Inflammatory macrophage (primary cell): ENCODE data around the gene UBE2M.
"Not testable (repeated sequence)": the region's sequence is repeated elsewhere in the genome, so short reads cannot be mapped to it uniquely, and the experiment has no call there.

Experiments
- DNase-seq, 2 donors: peaks; one replicate each; pipeline ENCODE4 v3.0.0-alpha.2; 2020 to 2022
- total RNA-seq, 18 experiments: gene quantifications; one replicate each; lab custom pipeline; 2026; ENCODE audit warnings: mixed read lengths in 6 of 18, inconsistent platforms in 2 of 18; lab: John Stamatoyannopoulos, UW

Gene UBE2M
- 21.6 to 72.3 (median 49.2) reads per million in 18 experiments for total RNA-seq

- peak; percentile 26 to 53 for DNase-seq
These were observed at the start of gene UBE2M for GRCh38 chr19:58558066-58558622. Gene UBE2M (minus strand): TSS chr19:58558611. CDS start chr19:58558381, 230 bp downstream.

- not testable (repeated sequence) for DNase-seq
These were observed 48.8 kb upstream of the UBE2M start for GRCh38 chr19:58607213-58607612.

DNA sequence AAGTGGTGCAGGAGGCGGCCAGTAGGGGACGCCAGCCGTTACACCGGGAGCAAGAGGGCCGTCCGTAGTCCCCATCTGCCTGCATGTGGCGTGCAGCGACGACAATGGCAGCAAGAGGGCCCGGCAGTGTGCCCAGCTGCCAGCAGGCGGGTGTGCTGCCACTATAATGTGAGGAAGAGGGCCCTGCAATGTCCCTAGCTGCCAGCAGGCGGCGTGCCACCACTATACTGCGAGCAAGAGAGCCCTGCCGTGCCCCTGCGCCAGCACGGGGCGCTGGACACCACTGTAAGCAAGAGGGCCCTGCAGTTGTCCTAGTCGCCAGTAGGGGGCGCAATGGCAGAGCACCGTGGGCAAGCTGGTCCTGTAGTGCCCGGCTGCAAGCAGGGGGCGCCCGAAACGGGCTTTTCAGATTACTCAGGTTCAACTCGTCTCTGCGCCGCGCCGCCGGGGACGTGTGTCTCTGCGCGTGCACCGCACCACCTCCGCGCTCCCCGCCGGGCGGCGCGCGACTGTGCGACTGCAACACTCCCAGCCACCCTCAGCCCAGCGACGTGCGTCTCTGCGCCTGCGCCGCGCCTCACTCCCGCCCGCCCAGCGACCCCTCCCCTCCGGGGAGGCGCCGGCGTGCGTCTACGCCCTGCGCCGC, 48.0 kb upstream of the UBE2M start:
- DNase-seq, result not testable (repeated sequence)

GRCh38 chr19:58586133-58586765, 27.8 kb upstream of the UBE2M start:
- no peak for DNase-seq

DNA sequence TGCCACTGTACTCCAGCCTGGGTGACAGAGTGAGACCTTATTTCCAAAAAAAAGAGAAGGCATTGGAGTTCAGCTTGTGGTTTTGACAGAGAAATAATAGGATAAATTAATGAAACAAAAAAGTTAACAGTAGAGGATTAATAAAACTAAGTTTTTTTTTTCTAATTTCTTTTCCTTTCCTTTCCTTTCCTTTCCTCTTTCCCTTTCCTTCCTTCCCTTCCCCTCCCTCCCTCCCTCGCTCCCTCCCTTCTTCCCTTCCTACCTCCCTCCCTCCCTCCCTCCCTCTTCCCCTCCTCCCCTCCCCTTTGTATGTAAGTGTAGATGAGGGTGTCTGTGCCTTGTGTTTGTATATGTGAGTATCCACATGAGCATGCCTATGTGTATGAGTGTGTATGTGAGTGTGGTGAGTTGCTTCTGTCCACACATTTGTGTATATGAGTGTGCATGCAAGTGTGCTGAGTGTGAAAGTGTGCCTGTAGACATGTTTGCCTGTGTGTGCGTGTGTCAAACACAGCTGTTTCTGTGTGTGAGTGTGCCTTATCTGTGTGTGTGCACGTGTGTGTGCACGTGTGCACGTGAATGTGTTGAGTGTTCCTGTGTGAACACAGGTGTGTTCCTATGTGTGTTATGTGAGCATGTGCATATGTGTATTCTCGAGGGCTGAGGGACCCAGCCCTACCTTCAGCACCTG, 27.2 kb upstream of the UBE2M start:
- no peak for DNase-seq

- DNase-seq, result no peak
These were observed 26.4 kb upstream of the UBE2M start for GRCh38 chr19:58584498-58585441.

- DNase-seq, result no peak
These were observed 24.6 kb upstream of the UBE2M start for GRCh38 chr19:58582985-58583384.

DNA sequence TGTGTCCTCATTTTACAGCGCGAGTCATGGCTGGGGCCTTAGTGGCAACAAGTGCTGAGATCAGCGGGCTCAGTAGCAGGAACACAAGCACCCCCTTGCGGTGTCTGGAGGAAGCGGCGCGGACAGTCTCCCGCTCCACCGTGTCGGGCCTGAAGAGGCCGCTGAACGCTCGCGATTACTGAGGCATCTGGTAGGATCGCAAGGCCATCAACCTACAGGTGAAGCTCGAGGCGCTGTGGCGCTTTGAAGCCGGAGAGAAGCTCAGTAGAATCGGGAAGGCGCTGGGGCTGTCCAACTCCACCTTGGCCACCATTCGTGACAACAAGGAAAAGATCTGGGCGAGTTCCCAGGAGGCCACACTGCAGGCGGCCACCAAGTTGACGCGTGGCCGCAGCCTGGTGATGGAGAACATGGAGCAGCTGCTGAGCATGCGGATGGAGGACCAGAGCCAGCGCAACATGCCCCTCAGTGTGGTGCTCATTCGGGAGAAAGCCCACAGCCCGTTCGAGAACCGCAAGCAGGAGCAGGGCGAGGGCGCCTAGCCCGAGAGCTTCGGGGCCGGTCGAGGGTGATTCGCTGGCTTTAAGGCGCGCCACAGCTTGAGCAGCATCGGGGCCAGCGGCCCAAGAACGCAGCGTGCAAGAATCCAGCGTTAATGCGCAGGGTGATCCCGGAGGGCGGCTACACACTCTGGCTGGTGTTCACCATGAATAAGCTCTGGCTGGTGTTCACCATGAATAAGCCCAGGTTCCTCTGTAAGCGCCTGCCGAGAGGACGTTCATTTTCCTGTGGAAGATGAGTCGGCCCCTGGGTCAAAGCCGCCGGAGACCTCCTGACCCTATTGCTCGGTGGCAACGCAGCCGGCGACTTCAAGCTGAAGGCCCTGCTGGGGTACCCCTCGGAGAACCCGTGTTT, 23.1 kb upstream of the UBE2M start:
- peak; percentile 93 for DNase-seq

DNA sequence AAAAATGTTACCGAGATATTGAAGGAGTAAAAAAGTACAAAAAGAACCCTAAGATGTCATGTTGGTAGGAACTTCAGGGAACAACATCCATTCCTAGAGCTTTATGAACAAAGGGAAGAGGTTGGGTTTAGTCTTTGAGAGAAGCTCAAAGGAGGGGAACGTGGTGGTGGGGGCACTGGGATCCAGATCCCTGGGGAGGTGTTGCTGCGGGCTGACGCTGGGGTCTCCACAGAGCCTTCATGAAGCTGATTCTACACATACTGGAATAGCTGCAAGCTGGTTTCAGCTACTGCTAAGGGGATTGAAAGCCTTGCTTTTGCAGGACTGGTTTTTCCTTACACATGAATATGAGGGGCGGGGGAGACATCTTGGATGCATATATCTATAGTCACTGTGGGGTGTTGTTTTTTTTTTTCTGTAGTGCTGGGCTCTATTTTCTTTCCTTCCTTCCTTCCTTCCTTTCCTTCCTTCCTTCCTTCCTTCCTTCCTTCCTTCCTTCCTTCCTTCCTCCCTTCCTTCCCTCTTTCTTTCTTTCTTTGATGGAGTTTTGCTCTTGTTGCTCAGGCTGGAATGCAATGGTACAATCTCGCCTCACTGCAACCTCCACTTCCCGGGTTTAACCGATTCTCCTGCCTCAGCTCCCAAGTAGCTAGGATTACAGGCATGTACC, 21.2 kb upstream of the UBE2M start:
- no peak for DNase-seq

DNA sequence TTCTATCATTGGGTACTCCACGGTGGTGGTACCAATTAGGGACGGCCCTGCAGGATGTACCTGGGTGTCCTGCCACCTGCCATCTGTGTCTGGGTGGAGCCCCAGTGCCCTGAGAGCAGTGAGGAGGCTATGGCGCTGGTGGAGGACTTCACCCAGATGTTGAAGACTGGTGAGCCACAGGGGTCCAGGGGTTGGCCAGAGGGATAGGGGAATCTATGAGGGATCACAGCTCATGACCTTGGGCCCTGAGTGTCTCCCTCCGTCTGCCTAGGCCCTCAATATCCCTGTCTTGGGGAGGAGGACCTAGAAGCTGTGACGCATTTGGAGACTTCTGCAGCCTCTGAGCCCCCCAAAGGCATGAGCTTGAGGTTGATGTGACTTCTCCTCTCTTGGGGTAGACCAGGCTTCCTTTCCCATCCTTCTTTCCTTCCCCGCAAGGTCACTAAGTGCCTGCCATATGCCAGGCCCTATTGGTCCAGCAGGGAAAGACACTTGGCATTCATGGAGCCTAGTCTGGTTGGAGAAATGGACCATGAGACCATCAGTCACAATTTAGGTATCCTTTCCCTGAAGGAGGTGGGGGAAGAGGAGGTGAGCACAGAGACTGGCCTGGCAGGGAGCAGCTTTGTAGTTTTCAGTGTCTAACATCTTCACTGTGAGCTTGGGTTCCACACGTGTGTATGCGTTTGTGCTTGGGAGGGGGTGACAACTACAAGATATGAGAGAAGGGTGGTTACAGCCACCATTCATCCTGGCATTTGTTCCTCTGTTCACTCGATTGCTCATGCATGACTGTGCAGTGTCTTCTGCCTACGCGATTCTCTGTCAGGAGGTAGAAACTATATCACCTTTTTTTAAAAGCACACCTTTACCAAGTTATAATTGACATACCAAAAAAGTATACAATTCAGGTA, 19.9 kb upstream of the UBE2M start:
- no peak for DNase-seq

- not testable (repeated sequence) for DNase-seq
These were observed 19.2 kb upstream of the UBE2M start for GRCh38 chr19:58577581-58577980.

DNA sequence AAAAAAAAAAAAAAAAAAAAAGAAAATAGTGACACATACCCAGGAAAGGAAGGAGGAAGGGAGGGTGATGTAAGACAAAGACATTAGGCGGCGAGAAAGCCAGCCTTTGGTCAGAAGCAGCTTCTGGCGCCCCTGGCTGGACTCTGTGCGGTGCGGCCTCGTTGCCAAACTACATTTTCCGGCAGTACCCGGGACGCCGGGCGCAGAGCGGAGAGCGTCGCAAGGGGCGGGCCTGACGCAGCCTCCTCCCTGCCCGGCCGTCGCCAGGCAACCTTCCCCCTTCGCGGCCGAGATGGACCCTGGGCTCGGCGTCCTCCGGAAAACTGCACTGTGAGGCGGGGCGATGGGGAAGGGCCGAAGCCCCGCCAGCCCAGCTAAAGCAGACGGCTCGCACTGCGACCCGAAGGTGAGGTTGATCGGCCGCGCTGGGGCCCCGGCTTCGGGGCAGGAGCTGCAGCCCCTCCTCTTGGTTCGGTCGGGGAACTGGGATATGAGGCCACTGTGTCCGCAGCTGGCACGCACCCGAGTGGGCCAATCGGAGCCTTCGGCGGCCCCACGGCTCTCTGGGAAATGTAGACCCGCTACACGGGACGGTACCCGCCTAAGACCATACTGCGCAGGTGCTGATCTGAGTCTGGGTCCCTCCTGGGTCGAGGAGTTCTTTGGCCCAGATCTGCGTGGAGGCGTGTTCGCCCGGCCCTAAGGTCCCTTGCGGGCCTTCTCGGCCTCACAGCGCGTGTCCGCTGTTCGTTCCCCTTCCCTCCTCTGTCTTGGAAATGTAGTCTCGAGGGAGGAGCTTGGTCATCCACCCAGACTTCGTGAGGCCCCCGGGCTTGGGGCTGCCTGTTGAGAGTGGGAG, 17.0 kb upstream of the UBE2M start:
- peak; percentile 91 to 94 for DNase-seq

GRCh38 chr19:58573658-58574164, 15.3 kb upstream of the UBE2M start:
- no peak for DNase-seq

DNA sequence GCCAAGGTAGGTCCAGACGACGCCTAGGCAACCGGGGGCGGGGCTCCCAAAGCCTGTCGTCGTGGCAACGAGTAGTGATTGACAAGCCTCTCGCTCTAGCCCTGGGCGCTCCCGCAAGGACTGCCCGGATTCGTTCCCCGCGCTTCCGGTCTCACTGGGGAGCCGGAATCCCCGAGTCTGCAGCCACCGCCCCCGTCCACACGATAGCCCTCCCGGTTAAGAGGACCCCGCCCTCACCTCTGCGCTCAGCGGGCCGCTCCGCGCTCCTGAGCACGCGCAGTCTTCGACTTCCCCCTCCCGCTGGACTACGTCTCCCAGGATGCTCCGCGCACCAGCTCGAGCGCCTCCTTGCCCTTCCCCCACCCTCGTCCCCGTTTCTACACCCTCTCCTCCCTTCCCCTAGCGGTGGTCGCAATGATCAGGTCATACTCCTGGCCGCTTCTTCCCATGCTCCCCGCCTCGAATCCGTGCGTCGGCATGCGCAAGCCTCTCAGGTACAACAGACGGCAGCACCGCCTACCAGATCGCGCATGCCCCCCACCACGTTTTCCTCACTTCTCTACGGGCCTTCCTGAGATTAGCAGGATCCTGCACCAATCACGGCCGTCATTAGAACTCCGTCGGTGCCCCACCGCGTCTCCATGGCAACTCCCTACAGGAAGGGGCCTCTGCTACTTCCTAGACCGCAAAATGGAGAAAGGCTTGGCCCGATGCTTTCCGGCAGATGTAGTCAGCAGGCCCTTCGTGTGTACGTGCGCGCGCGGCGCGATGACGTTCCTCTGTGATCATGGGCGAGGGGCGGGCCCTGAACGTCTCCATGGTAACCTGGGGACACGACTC, 14.6 kb upstream of the UBE2M start, which contains the start of gene MZF1:
Gene MZF1, minus strand, starts transcription at position 518 of the 840 bp plus-strand sequence. CDS start 1,946 bp downstream, outside the sequence.
- peak; percentile 100 for DNase-seq

GRCh38 chr19:58572026-58572817, 13.8 kb upstream of the UBE2M start:
- peak; percentile 70 to 71 for DNase-seq

- no peak for DNase-seq
These were observed 13.2 kb upstream of the UBE2M start for GRCh38 chr19:58571575-58571947.
